Upper lobe of right lung (tissue), 1 donor: ENCODE measurements around the gene HRH1. TPM values are rescaled to one million over a fixed set of nuclear protein-coding genes. Genes with fewer than 3 reads are reported as not detected.

Experiments used
- ATAC-seq: fragments of 200-7000 bp; cut with Tn5 transposase; one replicate; pipeline ENCODE4 v1.9.1; 2020; ENCODE audit warnings: mild to moderate bottlenecking, moderate library complexity
- DNase-seq: peaks from one replicate; pipeline ENCODE4 v3.0.0-alpha.2; 2020
- H3K27ac ChIP-seq: fragments of 200-600 bp; one replicate; pipeline ENCODE4 v1.8.0; 2022
- H3K27me3 ChIP-seq: fragments of 200-600 bp; one replicate; pipeline ENCODE4 v1.8.0; 2022; ENCODE audit warnings: mild to moderate bottlenecking
- H3K36me3 ChIP-seq: fragments of 200-600 bp; one replicate; pipeline ENCODE4 v1.8.0; 2022
- H3K4me1 ChIP-seq: fragments of 200-600 bp; one replicate; pipeline ENCODE4 v1.8.0; 2022
- H3K4me3 ChIP-seq: fragments of 200-600 bp; one replicate; pipeline ENCODE4 v1.8.0; 2022; ENCODE audit warnings: mild to moderate bottlenecking
- H3K9me3 ChIP-seq: fragments of 200-600 bp; one replicate; pipeline ENCODE4 v1.8.0; 2022
- intact Hi-C: fragments of 100-400 bp; cut with DNase I; formaldehyde crosslinking; loops from one replicate; pipeline ENCODE4 v1.11.0; 2022
- total RNA-seq: library from RNA; stranded (reverse); fragmentation: NEBNext Ultra II Directional; extraction: Animal tissue kit (Norgen Biotek cat#: 25700); gene quantifications from one replicate; pipeline ENCODE4 v1.2.1, GENCODE V29; 2021
- TF ChIP-seq, protein P1 (sequence below): fragments of 200-600 bp; IDR thresholded peaks from one replicate; pipeline ENCODE4 v1.8.0; 2022; ENCODE audit warnings: antibody characterized with exemption
- donor health status: DM: no; HTN: yes; CAD: no; lungs with severe emphysema.

The HRH1 gene
- total RNA-seq, 1 donor from 2014 or later, result 12.0 TPM

- Histone ChIP-seq H3K27me3 (no peaks in the 10 kb centered on the region), H3K4me1 (peaks cover 15% of the 10 kb centered on the region), H3K9me3 (no peaks in the 10 kb centered on the region), H3K27ac (peak overlapping the region; percentile 63), H3K36me3 (no peaks in the 10 kb centered on the region), H3K4me3 (no peak overlapping the region)
- TF ChIP-seq, protein P1, sequence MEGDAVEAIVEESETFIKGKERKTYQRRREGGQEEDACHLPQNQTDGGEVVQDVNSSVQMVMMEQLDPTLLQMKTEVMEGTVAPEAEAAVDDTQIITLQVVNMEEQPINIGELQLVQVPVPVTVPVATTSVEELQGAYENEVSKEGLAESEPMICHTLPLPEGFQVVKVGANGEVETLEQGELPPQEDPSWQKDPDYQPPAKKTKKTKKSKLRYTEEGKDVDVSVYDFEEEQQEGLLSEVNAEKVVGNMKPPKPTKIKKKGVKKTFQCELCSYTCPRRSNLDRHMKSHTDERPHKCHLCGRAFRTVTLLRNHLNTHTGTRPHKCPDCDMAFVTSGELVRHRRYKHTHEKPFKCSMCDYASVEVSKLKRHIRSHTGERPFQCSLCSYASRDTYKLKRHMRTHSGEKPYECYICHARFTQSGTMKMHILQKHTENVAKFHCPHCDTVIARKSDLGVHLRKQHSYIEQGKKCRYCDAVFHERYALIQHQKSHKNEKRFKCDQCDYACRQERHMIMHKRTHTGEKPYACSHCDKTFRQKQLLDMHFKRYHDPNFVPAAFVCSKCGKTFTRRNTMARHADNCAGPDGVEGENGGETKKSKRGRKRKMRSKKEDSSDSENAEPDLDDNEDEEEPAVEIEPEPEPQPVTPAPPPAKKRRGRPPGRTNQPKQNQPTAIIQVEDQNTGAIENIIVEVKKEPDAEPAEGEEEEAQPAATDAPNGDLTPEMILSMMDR, result no peak
- intact Hi-C loops, result no loop called here
- DNase-seq (no peak), ATAC-seq (no peak)
Measured at GRCh38 chr3:11185144-11185543, 30.9 kb downstream of the HRH1 start.

- DNase-seq, result peak; percentile 82
- Histone ChIP-seq H3K4me1 (peaks cover 15% of the 10 kb centered on the region), H3K9me3 (no peaks in the 10 kb centered on the region), H3K27ac (peak overlapping the region; percentile 63), H3K4me3 (no peak overlapping the region), H3K36me3 (no peaks in the 10 kb centered on the region), H3K27me3 (no peaks in the 10 kb centered on the region)
- TF ChIP-seq, protein P1, result no peak
- ATAC-seq, result peak; percentile 97
- intact Hi-C loops, result no loop called here
Measured at GRCh38 chr3:11185564-11186317, 31.4 kb downstream of the HRH1 start.

DNA sequence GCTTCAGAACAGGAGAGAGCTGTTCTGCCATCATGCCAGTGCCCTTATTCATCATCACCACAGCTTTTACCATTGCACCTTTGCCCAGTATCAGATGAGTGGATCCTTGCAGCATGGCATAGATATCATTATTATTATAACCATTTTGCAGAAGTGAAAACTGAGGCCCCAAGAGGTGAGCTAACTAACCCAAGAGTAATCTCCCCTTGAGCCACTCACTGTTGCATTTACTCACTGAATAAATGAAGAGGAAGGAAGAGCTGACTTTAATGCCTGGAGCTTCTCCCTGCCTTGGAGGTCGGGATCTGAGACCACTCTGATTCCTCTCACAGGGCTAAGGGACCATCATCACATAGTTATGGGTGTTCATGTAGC, 32.0 kb downstream of the HRH1 start:
- intact Hi-C loops, result no loop called here
- Histone ChIP-seq H3K27ac (peak overlapping the region; percentile 32), H3K9me3 (no peaks in the 10 kb centered on the region), H3K27me3 (no peaks in the 10 kb centered on the region), H3K36me3 (no peaks in the 10 kb centered on the region), H3K4me1 (peaks cover 15% of the 10 kb centered on the region), H3K4me3 (no peak overlapping the region)
- TF ChIP-seq, protein P1, result no peak
- ATAC-seq, result no peak
- DNase-seq, result no peak

- H3K36me3 ChIP-seq, result no peaks in the 10 kb centered on the region
- ATAC-seq (no peak), DNase-seq (no peak)
- peak overlapping the region; percentile 32 for H3K27ac ChIP-seq
- no peaks in the 10 kb centered on the region for H3K9me3 ChIP-seq
- TF ChIP-seq, protein P1, result no peak
- H3K27me3 ChIP-seq, result no peaks in the 10 kb centered on the region
- H3K4me1 ChIP-seq, result peaks cover 15% of the 10 kb centered on the region
- intact Hi-C loops, result no loop called here
- H3K4me3 ChIP-seq, result no peak overlapping the region
Measured at GRCh38 chr3:11186771-11187191, 32.5 kb downstream of the HRH1 start.

- H3K4me3 ChIP-seq, result no peak overlapping the region
- TF ChIP-seq, protein P1, result no peak
- no peak for ATAC-seq
- DNase-seq, result no peak
- H3K9me3 ChIP-seq, result no peaks in the 10 kb centered on the region
- no peaks in the 10 kb centered on the region for H3K36me3 ChIP-seq
- H3K4me1 ChIP-seq, result peaks cover 15% of the 10 kb centered on the region
- no peaks in the 10 kb centered on the region for H3K27me3 ChIP-seq
- H3K27ac ChIP-seq, result no peak overlapping the region
- intact Hi-C loops, result no loop called here
Measured at GRCh38 chr3:11187681-11188080, 33.4 kb downstream of the HRH1 start.
